Cerebellar cortex (tissue), 1 donor: ENCODE results near the gene MCHR1.
"Not testable (repeated sequence)": the region's sequence is repeated elsewhere in the genome, so short reads cannot be mapped to it uniquely, and the experiment has no call there.

Experiments used
- DNase-seq: peaks from one replicate; pipeline ENCODE4 v3.0.0-alpha.2; 2015; ENCODE audit warnings: low spot score

MCHR1 gene

DNA sequence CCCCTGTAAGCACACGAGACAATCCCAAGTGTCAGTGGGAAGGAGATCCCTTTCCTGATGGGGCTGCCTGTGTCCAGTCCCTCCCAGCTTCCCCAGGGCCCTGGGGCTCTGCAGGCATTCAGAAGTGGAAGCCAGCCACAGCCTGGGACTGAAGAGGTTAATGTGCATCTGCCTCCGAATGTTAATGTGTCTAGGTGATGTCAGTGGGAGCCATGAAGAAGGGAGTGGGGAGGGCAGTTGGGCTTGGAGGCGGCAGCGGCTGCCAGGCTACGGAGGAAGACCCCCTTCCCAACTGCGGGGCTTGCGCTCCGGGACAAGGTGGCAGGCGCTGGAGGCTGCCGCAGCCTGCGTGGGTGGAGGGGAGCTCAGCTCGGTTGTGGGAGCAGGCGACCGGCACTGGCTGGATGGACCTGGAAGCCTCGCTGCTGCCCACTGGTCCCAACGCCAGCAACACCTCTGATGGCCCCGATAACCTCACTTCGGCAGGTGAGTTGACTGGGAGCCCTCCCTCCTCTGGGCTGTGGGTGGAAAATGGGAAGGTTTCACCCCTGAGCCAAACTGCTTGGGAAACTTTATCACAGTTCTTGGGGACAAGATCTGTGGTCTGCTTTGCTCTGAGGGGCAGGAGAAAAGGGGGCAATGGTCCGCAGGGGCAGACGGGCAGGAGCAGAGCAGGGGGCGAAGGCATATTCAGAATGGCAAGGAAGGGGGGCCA, at the start of gene MCHR1:
Gene MCHR1, plus strand, starts transcription at position 236 of the 715 bp plus-strand sequence. Its CDS starts 169 bp downstream, at position 405.
- no peak for DNase-seq

DNA sequence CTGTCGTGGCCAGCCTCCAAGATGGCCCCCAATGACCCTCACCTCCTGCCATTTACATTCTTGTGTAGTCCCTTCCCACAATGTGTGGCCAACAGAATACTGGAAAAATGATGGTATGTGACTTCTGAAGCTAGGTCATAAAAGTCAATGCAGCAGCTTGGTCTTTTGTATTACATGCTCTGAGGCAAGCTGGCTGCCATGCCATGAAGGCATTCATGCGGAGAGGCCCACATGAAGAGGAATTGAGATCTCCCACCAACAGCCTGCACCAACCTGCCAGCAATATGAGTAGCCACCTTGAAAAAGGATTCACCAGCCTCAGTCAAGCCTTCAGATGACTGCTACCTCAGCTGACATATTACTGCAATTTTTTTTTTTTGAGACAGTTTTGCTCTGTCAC, 47.4 kb upstream of the MCHR1 start:
- no peak for DNase-seq

GRCh38 chr22:40633036-40633435, 46.2 kb upstream of the MCHR1 start:
- DNase-seq, result no peak

DNA sequence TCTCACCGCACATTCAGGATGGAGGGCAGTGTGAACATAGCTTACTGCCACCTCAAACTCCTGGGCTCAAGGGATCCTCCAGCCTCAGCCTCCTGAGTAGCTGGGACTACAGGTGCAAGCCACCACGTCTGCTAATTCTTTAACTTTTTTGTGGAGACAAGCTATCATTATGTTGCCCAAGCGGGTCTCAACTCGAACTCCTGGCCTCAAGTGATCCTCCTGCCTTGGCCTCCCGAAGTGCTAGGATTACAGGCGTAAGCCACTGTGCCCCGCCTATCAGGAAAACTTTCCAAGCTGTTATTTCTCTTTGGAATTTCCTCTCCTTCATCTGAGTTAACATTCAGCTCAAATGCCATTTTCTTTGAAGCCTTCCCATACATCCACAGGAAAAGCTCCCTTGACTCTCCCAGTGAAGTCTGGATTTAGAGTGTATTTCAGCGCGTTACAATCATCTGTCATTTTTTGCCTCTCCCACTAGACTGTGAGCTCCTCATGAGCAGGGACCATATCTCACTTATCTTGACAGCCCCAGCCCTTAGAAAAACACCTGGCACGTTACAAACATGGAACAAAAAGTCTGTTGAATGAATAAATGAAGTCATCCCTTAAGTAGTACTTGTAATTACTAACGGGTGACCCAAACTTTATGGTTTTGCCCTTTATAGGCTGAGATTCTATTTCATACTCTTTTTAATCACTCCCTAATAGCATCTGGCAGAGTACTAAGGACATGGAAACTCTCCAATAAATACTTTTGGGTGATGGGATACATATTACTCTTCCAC, 45.0 kb upstream of the MCHR1 start:
- DNase-seq, result no peak

- no peak for DNase-seq
These were observed 44.0 kb upstream of the MCHR1 start for GRCh38 chr22:40635043-40635939.

- DNase-seq, result peak; percentile 22
These were observed 43.3 kb upstream of the MCHR1 start for GRCh38 chr22:40635940-40636379.

- DNase-seq, result peak; percentile 100
These were observed 42.7 kb upstream of the MCHR1 start, which contains the start of gene MRTFA for GRCh38 chr22:40636380-40637182. Gene MRTFA (minus strand): TSS chr22:40636719.

DNA sequence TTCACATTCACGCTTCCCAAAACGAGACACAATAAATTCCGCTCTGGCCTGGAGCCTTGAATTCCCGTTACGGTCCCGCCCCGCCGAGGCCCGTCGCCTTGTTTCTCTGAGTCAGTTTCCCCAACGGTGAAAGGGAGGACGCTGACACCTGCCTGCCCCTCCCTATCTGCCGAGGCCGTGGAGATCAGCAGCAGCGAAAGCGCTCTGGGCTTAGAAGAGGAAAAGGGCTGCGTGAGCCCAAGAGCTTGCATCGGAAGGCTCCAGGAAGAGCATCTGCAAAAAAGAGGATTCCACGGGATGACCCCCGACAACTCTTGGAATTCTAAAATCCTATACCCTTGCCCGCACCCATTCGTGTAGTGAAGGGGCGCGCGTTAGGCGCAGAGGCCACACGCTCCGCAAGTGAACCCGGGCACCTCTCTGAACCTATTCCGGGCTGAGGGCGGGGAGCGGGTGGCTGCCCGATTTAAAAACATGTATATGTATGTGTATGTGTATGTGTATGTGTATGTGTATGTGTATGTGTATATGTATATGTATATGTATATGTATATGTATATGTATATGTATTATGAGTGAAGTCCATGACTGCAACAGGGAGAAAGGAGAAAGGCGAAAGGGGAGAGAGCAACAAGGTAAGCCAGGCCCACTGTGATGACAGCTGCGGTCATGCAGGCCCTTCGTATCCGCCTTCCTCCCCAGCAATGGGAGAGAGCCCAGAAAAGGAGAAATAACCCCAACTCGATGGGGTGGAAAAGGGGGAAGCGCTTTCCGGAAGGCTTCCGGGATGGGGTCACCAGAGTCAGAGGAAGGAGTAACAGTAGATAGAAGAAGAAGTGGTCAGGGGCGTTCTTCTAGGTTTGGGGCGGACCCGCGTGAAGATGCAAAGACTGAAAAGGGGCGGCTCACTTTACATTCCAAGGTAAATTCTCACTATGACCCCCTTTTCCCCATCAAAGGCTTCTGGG, 41.8 kb upstream of the MCHR1 start:
- DNase-seq, result peak; percentile 24

DNA sequence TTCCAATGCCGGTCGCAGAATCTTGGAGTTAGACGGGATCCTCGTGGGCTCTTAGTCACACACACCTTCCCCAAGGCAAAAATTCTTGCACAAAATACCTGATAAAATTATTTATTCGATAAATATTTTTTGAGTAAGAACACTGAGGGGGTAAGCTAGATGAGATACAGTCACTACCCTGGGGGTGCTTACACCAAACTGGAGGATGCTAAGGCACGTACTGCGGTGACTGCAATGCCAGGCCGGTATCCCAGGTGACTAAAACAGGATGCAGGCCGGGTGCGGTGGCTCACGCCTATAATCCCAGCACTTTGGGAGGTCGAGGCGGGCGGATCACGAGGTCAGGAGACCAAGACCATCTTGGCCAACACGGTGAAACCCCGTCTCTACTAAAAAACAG, 41.0 kb upstream of the MCHR1 start:
- no peak for DNase-seq

GRCh38 chr22:40641269-40641668, 38.0 kb upstream of the MCHR1 start:
- DNase-seq, result no peak

DNA sequence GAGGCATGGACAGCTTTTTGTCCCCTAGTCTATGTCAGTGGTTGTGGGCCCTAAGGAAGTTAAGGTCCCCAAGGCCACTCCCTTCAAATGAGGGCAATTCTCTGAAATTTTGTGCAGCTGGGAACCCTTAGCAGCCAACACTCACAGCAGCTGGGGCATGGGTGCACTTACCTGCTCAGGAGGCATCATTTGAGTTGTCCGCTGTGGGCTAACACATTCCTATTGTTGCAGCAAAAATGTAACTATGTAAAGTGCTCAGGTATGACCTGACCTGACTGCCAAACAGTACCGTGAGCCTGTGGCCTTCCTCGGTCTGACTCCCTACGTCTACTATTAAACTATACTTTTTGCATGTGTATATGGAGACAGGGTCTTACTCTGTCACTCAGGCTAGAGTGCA, 37.0 kb upstream of the MCHR1 start:
- no peak for DNase-seq

DNA sequence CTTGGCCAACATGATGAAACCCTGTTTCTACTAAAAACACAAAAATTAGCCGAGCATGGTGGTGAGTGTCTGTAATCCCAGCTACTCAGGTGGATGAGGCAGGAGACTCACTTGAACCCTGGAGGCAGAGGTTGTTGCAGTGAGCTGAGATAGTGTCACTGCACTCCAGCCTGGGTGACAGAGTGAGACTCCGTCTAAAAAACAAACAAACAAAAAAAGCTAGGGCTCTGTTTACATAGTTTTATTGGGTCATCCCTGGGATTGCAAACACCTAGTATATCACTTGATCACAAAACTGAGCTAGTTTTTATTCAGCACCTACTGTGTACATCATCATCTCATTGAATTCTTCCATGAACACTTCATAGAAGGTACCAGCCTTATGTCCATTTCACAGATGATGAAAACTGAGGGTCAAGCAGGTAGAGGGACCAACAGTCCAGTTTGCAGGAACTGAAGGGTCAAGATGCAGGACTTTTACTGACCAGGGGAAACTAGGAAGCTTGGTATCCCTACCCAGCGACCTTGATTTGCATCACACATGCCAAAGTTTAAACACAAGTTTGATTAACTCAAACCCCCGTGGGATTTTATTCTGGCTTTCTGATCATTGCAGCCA, 33.6 kb upstream of the MCHR1 start:
- DNase-seq, result no peak

- no peak for DNase-seq
These were observed 30.9 kb upstream of the MCHR1 start for GRCh38 chr22:40648386-40648785.

DNA sequence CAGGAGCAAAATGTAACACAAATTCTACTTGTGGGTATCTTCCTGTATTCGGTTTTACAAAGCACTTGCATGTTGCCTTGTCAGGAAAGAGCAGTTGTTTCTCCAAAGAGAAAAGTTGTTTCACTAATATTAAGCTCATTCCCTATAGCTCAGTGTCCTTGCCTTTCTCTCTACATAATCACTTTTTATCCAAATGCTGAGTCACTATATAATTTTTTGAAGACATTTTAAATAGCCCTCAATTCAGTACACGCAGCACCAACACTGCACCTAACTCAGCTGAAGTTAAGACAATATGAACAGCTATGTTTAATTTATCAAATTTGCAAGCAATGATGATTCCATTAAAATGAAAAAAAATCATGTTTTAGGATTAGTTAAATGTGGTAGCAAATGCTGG, 28.2 kb upstream of the MCHR1 start:
- DNase-seq, result no peak

DNA sequence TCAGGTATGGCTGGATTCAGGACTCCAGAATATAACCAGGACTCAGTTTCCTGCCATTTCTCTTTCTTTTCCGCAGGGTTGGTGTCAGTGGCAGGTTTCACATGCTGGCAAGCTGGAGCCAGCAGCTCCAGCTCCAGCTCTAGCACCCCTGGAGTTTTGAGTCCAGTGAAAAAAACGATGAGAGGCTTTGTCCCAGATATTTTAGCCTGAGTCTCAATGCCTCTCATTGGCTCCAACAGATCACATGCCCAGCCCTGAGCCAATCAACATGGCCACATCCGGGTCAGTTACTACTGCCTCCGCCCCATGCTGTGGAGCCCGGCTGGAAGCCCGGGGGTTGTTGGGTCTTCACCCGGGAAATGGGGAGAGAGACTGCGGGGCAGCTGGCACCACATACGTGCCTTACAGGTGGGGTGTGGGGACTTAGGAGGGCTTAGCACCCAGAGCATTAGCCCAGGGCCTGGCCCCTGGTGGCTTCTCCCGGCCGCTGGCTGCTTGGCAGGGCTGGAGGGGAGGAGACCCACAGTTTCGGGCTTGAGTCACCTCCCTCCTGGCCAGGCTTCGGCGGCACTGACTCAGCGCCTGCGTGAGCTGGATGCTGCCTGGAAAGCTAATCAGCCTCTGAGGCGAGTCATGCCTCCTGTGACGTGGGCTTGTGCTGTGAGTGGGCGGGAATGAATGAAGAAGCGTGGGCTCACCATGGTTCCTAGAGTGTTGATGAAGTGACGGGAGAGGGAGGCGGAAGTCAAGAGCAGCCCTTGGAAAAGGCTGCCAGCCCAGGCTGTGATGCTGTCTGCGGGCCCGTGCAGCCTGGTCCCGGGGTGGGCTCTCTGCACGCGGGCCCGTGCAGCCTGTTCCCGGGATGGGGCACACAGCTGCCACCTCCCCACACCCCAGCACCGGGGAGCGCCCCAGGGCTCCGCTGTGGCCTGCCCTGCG, 27.5 kb upstream of the MCHR1 start:
- DNase-seq, result peak; percentile 96

- DNase-seq, result no peak
These were observed 25.9 kb upstream of the MCHR1 start for GRCh38 chr22:40653361-40653760.

DNA sequence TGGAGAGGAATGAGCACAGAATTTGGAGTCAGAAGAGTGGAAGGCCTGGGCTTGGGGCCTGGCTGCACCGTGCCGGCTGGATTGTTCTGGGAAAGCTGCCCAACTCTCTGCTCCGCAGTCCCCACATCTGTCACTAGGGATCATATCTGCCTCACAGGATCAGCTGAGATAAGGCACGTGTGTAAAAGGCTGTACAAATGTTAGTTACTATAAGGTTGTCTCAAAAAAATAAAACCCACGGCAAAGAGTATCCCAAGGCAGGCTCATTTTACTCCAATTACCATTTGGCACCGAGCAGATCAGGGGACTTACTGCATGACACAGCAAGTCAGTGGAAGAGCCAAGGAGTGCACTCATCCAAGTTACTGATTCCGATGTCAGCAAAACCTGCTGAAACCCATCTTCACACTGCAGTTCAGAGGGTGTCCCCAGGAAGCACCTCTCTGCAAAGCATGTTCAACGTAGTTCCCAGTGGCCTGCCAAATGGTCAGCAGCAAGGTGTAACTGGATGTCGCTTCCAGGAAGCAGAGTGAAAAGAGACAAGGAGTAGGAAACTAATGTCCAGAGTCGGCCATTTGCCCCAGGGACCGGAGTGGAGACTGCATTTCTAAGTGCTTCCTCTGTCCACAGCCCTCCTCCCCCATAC, 24.6 kb upstream of the MCHR1 start:
- DNase-seq, result peak; percentile 69

DNA sequence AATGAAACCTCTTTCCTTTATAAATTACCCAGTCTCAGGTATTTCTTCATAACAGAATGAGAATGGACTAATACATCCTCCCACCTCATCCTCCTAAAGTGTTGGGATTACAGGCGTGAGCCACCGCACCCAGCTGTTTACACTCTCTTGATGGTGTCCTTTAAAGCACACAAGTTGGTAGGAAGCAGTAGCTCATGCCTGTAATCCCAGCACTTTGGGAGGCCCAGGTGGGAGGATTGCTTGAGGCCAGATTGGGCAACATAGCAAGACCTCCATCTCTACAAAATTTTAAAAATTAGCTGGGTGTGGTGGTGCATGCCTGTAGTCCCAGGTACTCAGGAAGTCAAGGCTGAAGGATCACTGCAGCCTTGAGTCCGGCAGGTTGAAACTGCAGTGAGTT, 23.3 kb upstream of the MCHR1 start:
- not testable (repeated sequence) for DNase-seq
